LNCaP clone FGC (cell line): ENCODE results near the gene PLXNA2.

Experiments used
- DNase-seq: peaks from one replicate; pipeline ENCODE4 v3.0.0-alpha.2; 2011; ENCODE audit warnings: low read depth
- H3K4me3 ChIP-seq: 2 replicates; pipeline ENCODE4 v1.5.1; 2011; ENCODE audit warnings: mild to moderate bottlenecking, low read depth, low read length, control low read depth
- CTCF ChIP-seq: IDR thresholded peaks from 2 replicates; pipeline ENCODE4 v1.5.1; 2012; ENCODE audit warnings: mild to moderate bottlenecking; ENCODE audit not compliant: control insufficient read depth, insufficient read depth; ENCODE audit errors: extremely low read depth

PLXNA2 gene

GRCh38 chr1:208121813-208122364 lies 122.3 kb downstream of the PLXNA2 start:
- no peak for TF ChIP-seq CTCF
- no peak overlapping the region for H3K4me3 ChIP-seq
- DNase-seq, result no peak

- no peak for TF ChIP-seq CTCF
Observed at GRCh38 chr1:208120431-208120790, 123.8 kb downstream of the PLXNA2 start.

GRCh38 chr1:208118841-208119606 lies 125.2 kb downstream of the PLXNA2 start:
- no peak for DNase-seq
- TF ChIP-seq CTCF, result no peak
- H3K4me3 ChIP-seq, result no peak overlapping the region

More at GRCh38 chr1:208120431-208120790, 123.8 kb downstream of the PLXNA2 start:
- no peak overlapping the region for H3K4me3 ChIP-seq
- DNase-seq, result no peak

- no peak for TF ChIP-seq CTCF
- no peak overlapping the region for H3K4me3 ChIP-seq
- no peak for DNase-seq
Observed at GRCh38 chr1:208118306-208118705, 125.9 kb downstream of the PLXNA2 start.

GRCh38 chr1:208117826-208118225 lies 126.4 kb downstream of the PLXNA2 start:
- no peak overlapping the region for H3K4me3 ChIP-seq
- TF ChIP-seq CTCF, result no peak
- DNase-seq, result no peak

- DNase-seq, result no peak
- TF ChIP-seq CTCF, result no peak
- no peak overlapping the region for H3K4me3 ChIP-seq
Observed at GRCh38 chr1:208117409-208117808, 126.8 kb downstream of the PLXNA2 start.
